ENCODE results near the gene MYCBP.

Gene MYCBP

DNA sequence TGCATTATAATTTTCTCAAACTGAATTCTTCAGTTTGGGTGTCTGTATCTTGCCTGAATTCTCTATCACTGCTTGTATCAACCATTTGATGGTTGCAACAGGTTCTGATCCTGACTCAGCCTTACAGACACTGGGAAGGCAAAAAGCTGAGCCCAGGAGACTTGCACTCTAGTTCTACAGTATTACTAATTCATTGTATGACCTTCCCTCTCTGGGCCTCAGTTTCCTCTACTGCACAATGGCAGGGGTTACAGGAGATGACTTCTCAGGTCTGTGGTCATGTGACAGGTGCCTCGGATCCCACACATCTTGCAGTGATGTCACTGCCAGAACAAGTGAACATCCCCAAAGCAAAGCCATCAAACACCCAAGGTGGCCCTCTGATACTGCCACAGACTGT is 52.3 kb downstream of the MYCBP start:
- ATAC-seq, result no peak
- DNase-seq, result no peak

DNA sequence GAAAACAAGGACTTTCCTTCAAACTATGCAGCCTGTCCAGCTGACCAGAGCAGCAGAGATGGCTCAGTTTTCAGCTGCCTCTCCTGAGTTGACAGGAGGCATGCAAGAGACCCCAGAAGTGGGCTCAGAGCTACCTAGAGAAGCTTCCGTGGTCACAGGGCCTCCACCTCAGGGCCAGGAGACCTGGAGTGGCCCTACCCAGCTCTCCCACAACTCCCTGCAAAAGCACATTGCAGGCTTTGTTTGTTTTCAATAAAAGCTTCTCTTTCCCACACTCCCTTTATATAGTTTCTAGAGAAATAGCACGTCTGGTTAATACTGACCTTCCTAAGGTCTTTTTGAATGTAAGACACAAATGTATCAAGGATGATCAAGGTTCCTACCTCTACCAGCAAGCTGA is 53.6 kb downstream of the MYCBP start:
- DNase-seq, result no peak
- no peak for ATAC-seq

DNA sequence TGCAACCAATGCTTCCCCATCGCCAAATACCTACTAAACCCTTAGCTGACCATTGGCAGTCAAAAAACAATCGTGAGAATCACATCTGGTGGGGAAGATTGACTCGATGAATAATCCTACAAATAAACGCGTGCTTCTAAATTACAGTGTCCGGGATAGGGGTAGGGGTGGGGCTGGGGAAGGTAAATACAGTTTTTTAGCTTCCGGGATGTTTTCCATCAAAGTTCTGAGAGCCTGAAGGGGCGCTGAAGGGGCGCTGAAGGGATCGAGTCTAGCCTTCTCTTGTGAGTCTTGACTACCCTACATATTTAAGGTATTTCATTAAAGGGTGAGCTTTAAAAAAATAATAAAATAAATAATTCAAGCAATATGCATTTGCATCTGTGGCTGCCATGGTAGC is 54.1 kb downstream of the MYCBP start:
- no peak for ATAC-seq
- no peak for DNase-seq

DNA sequence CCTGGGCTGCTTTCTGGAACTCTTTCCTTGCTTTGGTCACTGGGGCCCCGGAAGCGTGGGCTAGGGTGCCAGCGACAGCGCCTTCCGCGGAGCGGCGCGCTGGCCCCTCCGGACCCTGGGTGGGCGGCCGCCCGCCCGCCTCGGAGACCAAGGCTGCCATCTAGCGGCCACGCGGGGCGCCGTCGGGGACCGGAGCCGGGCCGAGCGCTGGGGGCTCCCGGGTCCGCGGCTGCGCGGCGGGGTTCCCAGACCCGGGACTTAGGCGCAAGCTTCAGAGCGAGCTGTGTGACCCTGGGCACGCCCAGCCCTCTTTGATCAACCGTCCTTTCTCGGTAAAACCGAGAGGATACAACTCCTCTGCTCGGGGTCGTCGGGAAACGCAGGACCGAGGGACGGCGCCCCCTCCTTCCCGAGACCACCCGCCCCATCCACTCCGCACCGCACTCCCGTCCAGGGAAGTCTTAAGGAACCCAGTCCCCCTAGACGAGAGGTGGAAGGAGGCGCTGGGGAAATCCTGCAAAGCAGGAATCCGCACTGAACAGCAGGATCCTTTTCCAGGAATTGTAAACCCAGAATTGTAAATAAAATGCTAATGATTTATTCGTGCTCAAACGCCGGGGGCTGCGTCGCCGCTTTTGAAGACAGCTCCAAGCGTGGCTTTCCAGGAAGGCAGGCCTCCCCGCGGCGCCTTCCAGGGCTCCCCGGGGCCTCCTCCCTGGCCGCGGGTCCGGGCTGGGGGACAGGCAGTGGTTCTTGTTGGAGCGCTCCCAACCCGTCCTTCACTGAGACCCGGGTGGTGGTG is 54.8 kb downstream of the MYCBP start:
- ATAC-seq, result peak; percentile 21
- peak; percentile 78 for DNase-seq

DNA sequence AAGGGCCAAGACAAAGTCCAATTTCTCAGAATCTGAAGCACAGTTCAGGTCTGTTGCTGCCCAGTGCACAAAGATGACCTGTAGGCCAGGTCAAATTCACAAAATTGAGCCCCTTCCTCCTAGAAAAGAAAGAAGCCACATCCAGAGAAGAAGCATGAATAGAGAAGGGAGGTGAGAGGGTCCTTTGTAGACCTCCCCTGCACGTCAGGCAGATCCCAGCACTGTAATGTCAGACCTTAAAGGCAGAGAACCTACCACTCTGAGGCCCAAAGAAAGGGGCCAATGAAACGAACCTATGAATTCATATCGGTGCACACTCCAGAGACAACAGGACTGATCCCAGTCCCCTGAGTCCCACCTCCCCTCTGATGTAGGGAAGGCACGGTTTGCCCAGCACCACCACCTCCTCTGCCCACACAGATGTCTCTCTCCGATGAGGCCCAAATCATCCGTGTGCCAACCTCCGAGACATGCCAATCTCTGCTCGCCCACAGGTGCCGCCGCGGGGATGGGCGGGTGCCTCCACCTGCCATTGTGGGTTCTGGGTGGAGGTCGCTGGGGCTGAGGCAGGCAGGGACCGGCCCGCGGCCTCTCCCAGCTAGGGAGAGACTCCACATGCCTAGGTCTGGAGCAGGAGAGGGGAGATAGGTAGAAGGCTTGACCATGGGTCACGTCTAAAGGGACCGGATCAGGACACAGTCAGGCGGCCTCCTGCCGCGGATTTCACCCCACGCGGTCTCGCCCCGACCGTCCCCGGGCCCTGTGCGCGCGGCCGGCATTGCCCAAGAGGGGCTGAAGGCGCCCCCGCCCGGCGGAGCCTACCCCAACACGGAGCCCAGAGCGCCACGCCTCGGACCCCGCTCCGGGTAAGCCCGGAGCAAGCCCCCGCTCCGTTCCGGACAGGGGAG is 55.6 kb downstream of the MYCBP start:
- DNase-seq (no peak), ATAC-seq (peak; percentile 8)

DNA sequence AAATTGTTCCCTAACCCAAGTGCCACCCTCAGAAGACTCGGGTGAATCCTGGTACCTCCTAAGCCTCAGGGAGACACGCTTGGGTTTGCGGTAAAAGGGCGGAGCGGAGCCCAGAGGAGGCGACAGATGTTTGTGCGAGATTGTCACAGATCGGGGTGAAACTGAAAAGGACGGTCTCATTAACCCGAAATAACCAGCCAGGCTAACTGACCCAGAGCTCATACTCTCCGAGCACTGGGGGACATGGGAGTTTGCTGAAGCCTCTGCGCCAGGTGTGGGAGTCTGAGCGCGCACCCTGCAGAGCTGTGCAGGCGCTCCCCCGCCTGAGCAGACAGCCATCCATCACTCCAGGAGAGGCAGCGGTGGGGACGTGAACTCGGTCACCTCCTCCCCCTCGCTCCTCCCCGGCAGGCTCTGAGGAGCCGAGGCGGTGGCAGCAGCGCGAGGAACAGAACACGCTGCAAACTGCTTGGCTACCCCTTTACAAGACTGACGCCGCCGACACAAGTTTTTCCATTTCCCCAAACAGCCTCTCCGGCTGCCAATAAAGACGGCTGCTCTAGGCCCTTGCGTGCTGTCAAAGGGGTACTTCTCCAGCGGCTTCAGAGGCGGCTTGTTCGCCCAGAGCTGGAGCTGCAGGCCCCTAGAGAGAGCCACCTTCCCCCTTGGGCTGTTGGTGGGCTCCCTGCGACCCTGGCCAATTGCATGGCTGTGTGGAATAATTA is 57.1 kb downstream of the MYCBP start:
- peak; percentile 50 for ATAC-seq
- peak; percentile 31 for DNase-seq

DNA sequence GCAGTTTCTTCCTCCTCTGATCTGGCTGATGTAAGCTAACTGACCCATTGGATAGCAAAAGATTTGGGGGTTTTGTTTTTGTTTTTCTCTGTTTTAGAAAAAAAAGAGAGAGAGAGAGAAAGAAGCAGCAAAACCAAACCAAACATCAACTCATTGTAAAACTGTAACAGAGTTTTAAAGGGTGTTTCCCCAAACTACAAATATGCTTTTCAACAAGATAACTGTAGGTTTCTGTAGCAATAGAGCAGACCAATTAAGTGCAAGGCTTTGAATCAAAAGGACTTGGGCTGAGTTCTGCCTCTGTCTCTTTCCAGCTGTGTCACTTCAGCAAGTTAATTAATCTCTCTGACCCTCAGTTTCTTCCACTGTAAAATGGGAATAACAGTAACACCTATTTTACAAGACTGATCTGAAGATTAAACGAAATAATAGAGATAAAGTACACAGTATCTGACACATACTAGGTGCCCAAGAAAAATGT is 58.1 kb downstream of the MYCBP start:
- ATAC-seq (no peak), DNase-seq (no peak)

DNA sequence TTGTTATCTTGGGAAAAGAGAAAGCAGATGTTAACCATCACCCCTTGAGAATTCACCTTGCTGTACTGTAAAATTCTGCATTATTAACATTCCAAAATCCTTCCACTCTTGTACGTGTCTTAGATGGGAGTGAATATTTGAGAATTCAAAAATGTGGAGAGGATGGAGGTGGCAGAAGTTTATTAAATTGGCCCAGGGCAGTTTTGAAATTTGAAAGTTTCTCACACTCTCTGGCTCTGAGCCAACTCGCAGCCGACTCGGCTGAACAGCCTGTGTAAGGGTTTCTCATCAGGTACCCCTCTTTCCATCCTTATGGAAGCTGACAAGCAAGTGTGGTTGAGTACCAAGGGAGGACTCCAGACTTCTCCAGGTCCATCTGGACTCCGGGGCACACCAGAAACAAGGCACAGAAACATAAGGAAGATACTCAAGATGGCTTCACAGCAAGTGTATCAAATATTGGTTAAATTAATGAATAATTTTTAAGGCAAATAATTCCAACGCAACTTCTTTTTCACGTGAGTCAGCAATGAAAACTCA is 58.6 kb downstream of the MYCBP start:
- DNase-seq (no peak), ATAC-seq (no peak)

DNA sequence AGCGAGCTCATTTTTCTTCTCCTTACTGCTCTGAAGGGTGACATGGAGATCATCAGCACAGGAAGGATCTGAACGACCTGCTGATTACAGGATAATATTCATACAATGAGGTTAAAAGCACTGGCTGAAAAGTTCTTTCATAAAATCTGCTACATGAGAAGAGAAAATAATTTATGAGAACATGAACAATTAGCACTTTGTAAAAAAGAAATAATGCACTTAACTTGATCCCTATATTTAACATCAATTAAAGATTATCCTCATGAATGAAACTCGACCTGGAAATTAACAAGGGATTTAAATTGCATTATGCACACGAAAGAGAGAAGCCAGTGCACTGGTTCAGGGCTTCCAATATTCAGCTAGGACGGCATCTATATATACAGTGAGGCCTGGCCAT is 60.2 kb downstream of the MYCBP start:
- ATAC-seq, result no peak
- no peak for DNase-seq

All from stimulated activated naive CD8-positive, alpha-beta T cell treated with anti-CD3 and anti-CD28 coated beads, Interleukin-15, Interleukin-2, amounts not matched to agents 100 U/mL and 50 U/mL, for 24 hours (primary cell).